Liver (tissue), 3 donors: Measurements from ENCODE around the gene RUNX1.

Experiments
- CTCF ChIP-seq: fragments of 150-350 bp; IDR thresholded peaks from 2 replicates; pipeline ENCODE4 v1.5.1; 2017; ENCODE audit warnings: improper control_type of control experiment, low read depth, low read length; ENCODE audit not compliant: missing input control
- NR2F2 ChIP-seq: IDR thresholded peaks from 2 replicates; pipeline ENCODE4 v1.6.1; 2016; ENCODE audit warnings: antibody characterized with exemption
- donor health status: healthy.
- donor health status: healthy.

- TF ChIP-seq CTCF (no peak), NR2F2 (no peak)
Observed at GRCh38 chr21:34824314-34824713, 224.8 kb downstream of the RUNX1 start.
